Gastrocnemius medialis (tissue), 4 donors: ENCODE measurements around the gene MAB21L2. TPM values are rescaled to one million over a fixed set of nuclear protein-coding genes. Genes with fewer than 3 reads are reported as not detected.

ENCODE experiments used
- ATAC-seq, 2 donors: fragments of 150-250 bp; one replicate each; pipeline ENCODE4 v1.9.1; 2016
- DNase-seq, 2 donors: peaks; one replicate each; pipeline ENCODE4 v3.0.0-alpha.2; 2019
- H3K27ac ChIP-seq, 4 donors: fragments of 200-600 bp; sonication (generic); 1 replicate in 1 of 4; 2 replicates in 3 of 4; pipeline ENCODE4 v1.5.1; 2016 to 2018; ENCODE audit warnings: mild to moderate bottlenecking in 2 of 4, moderate library complexity in 1 of 4
- H3K27me3 ChIP-seq, 3 donors: fragments of 200-600 bp; sonication (generic) in 2 of 3; 1 replicate in 1 of 3; 2 replicates in 2 of 3; pipeline versions ENCODE4 v1.5.1 to v1.6.0; 2016 to 2019; ENCODE audit warnings: mild to moderate bottlenecking in 1 of 3, moderate library complexity in 1 of 3
- H3K36me3 ChIP-seq, 2 donors: fragments of 200-600 bp; sonication (generic) in 1 of 2; one replicate each; pipeline ENCODE4 v1.5.1; 2017 to 2018
- H3K4me1 ChIP-seq, 2 donors: fragments of 200-600 bp; sonication (generic) in 1 of 2; one replicate each; pipeline ENCODE4 v1.5.1; 2016 to 2017; ENCODE audit warnings: mild to moderate bottlenecking in 2 of 2
- H3K4me3 ChIP-seq, 4 donors: fragments of 200-600 bp; sonication (generic) in 3 of 4; 1 replicate in 1 of 4; 2 replicates in 3 of 4; pipeline ENCODE4 v1.5.1; 2016 to 2019; ENCODE audit warnings: mild to moderate bottlenecking in 2 of 4
- H3K9me3 ChIP-seq, 3 donors: fragments of 200-600 bp; sonication (generic) in 2 of 3; 1 replicate in 1 of 3; 2 replicates in 2 of 3; pipeline ENCODE4 v1.5.1; 2016 to 2019
- CTCF ChIP-seq, 5 experiments: fragments of 450-650 bp in 3 of 5; fragments of 200-600 bp in 2 of 5; sonication (generic) in 2 of 5; IDR thresholded peaks in 4 of 5; conservative IDR thresholded peaks in 1 of 5; 1 replicate in 4 of 5; 2 replicates in 1 of 5; pipeline ENCODE4 v1.5.1; 2016 to 2019; ENCODE audit warnings: antibody characterized with exemption in 5 of 5, mild to moderate bottlenecking in 3 of 5, moderate library complexity in 3 of 5
- POLR2A ChIP-seq, 2 donors: fragments of 450-650 bp; IDR thresholded peaks; one replicate each; pipeline ENCODE4 v1.6.1; 2017; ENCODE audit warnings: antibody characterized with exemption in 2 of 2, mild to moderate bottlenecking in 2 of 2, moderate library complexity in 2 of 2
- in situ Hi-C, 4 donors: fragments of 200-750 bp; cut with MboI; loops; one replicate each; pipeline versions ENCODE4 v1.15.0 to v1.8.0; 2017; ENCODE audit warnings: low sequenced_read_pairs in 4 of 4
- intact Hi-C: fragments of 100-400 bp; cut with DNase I; formaldehyde crosslinking; loops from one replicate; pipeline ENCODE4 v1.15.1; 2023; ENCODE audit warnings: low total_unique reads
- total RNA-seq, 4 donors: library from RNA; depleted of rRNA; stranded (reverse); fragments of >200 nt; gene quantifications; one replicate each; pipeline versions ENCODE4 v1.1.0 to v1.2.3, GENCODE V29; 2016

Gene MAB21L2
- total RNA-seq, 4 donors from 2014 or later = 2.0 TPM; not detected in 3

- in situ Hi-C loops (no loop called here), intact Hi-C loops (no loop called here)
- Histone ChIP-seq H3K27me3 (no peaks in the 10 kb centered on the region), H3K9me3 (no peaks in the 10 kb centered on the region), H3K36me3 (no peaks in the 10 kb centered on the region), H3K4me1 (no peaks in the 10 kb centered on the region), H3K4me3 (no peak overlapping the region), H3K27ac (no peak overlapping the region)
- DNase-seq (no peak), ATAC-seq (no peak)
- no peak for TF ChIP-seq CTCF (IDR thresholded peaks at IDR 0.05 in 4 of 5, conservative IDR thresholded peaks at IDR 0.05 in 1 of 5)
- TF ChIP-seq POLR2A (IDR thresholded peaks at IDR 0.05) = no peak
Measured at GRCh38 chr4:150591904-150592303, 10.0 kb downstream of the MAB21L2 start.

- intact Hi-C loops = no loop called here
- Histone ChIP-seq H3K4me1 (no peaks in the 10 kb centered on the region), H3K27ac (no peak overlapping the region), H3K27me3 (no peaks in the 10 kb centered on the region), H3K9me3 (no peaks in the 10 kb centered on the region), H3K36me3 (no peaks in the 10 kb centered on the region), H3K4me3 (no peak overlapping the region)
- TF ChIP-seq CTCF (IDR thresholded peaks at IDR 0.05 in 4 of 5, conservative IDR thresholded peaks at IDR 0.05 in 1 of 5) (no peak), POLR2A (IDR thresholded peaks at IDR 0.05) (no peak)
- DNase-seq = no peak
- in situ Hi-C loops = no loop called here
- no peak for ATAC-seq
Measured at GRCh38 chr4:150593996-150594395, 12.0 kb downstream of the MAB21L2 start.

GRCh38 chr4:150598909-150599308 lies 17.0 kb downstream of the MAB21L2 start:
- DNase-seq (no peak), ATAC-seq (no peak)
- H3K36me3 ChIP-seq = no peaks in the 10 kb centered on the region
- in situ Hi-C loops = no loop called here
- no peaks in the 10 kb centered on the region for H3K4me1 ChIP-seq
- no peak overlapping the region for H3K27ac ChIP-seq
- no peaks in the 10 kb centered on the region for H3K9me3 ChIP-seq
- TF ChIP-seq POLR2A (IDR thresholded peaks at IDR 0.05) (no peak), CTCF (IDR thresholded peaks at IDR 0.05 in 4 of 5, conservative IDR thresholded peaks at IDR 0.05 in 1 of 5) (no peak)
- H3K4me3 ChIP-seq = no peak overlapping the region
- no peaks in the 10 kb centered on the region for H3K27me3 ChIP-seq
- intact Hi-C loops = no loop called here

GRCh38 chr4:150599547-150599946 lies 17.6 kb downstream of the MAB21L2 start:
- Histone ChIP-seq H3K36me3 (no peaks in the 10 kb centered on the region), H3K4me3 (no peak overlapping the region), H3K27ac (no peak overlapping the region), H3K9me3 (no peaks in the 10 kb centered on the region), H3K4me1 (no peaks in the 10 kb centered on the region), H3K27me3 (no peaks in the 10 kb centered on the region)
- in situ Hi-C loops (no loop called here), intact Hi-C loops (no loop called here)
- TF ChIP-seq CTCF (IDR thresholded peaks at IDR 0.05 in 4 of 5, conservative IDR thresholded peaks at IDR 0.05 in 1 of 5) (no peak), POLR2A (IDR thresholded peaks at IDR 0.05) (no peak)
- no peak for DNase-seq
- no peak for ATAC-seq

GRCh38 chr4:150600812-150601445 lies 19.0 kb downstream of the MAB21L2 start:
- TF ChIP-seq POLR2A (IDR thresholded peaks at IDR 0.05) (no peak), CTCF (IDR thresholded peaks at IDR 0.05 in 4 of 5, conservative IDR thresholded peaks at IDR 0.05 in 1 of 5) (no peak)
- no peaks in the 10 kb centered on the region for H3K27me3 ChIP-seq
- in situ Hi-C loops = no loop called here

More at GRCh38 chr4:150600812-150601445, 19.0 kb downstream of the MAB21L2 start:
- Histone ChIP-seq H3K4me3 (no peak overlapping the region), H3K27ac (no peak overlapping the region), H3K4me1 (no peaks in the 10 kb centered on the region), H3K36me3 (no peaks in the 10 kb centered on the region), H3K9me3 (no peaks in the 10 kb centered on the region)
- intact Hi-C loops = no loop called here
- ATAC-seq (no peak), DNase-seq (no peak)
